DND-41 (cell line): Measurements from ENCODE around the gene CSNK2B.

Experiments used
- ATAC-seq: fragments of 200-7000 bp; cut with Tn5 transposase; 3 replicates; pipeline ENCODE4 v1.9.1; 2021; ENCODE audit warnings: low read depth; ENCODE audit not compliant: insufficient read depth
- DNase-seq: peaks from one replicate; pipeline ENCODE4 v3.0.0-alpha.2; 2020
- H2AFZ ChIP-seq: 2 replicates; pipeline ENCODE4 v1.6.0; 2012; ENCODE audit warnings: low read depth, low read length
- H3K27ac ChIP-seq: 2 replicates; pipeline ENCODE4 v1.5.1; 2012; ENCODE audit warnings: low read length, inconsistent platforms
- H3K27me3 ChIP-seq: fragments of 200-600 bp; sonication (generic); 2 replicates; pipeline ENCODE4 v1.6.0; 2012; ENCODE audit warnings: low read length, mild to moderate bottlenecking, inconsistent platforms; ENCODE audit not compliant: insufficient read depth, poor library complexity
- H3K36me3 ChIP-seq: 2 replicates; pipeline ENCODE4 v1.5.1; 2012; ENCODE audit warnings: low read length, inconsistent platforms; ENCODE audit not compliant: insufficient read depth
- H3K4me1 ChIP-seq: 2 replicates; pipeline ENCODE4 v1.5.1; 2012; ENCODE audit warnings: mild to moderate bottlenecking, low read length; ENCODE audit not compliant: insufficient read depth
- H3K4me2 ChIP-seq: 2 replicates; pipeline ENCODE4 v1.6.0; 2012; ENCODE audit warnings: mild to moderate bottlenecking, moderate library complexity, low read length, inconsistent platforms; ENCODE audit not compliant: insufficient read depth
- H3K4me3 ChIP-seq, 2 experiments: fragments of 200-600 bp in 1 of 2; shearing (Covaris generic) in 1 of 2; 2 replicates each; pipeline ENCODE4 v1.5.1; 2012 to 2016; ENCODE audit warnings: inconsistent platforms in 2 of 2, low read length in 2 of 2, mild to moderate bottlenecking in 2 of 2, low read depth in 1 of 2, moderate library complexity in 1 of 2
- H3K79me2 ChIP-seq: 2 replicates; pipeline ENCODE4 v1.6.0; 2012; ENCODE audit warnings: low read length, inconsistent platforms; ENCODE audit not compliant: insufficient read depth
- H3K9ac ChIP-seq: 2 replicates; pipeline ENCODE4 v1.6.0; 2012; ENCODE audit warnings: low read depth, mild to moderate bottlenecking, inconsistent platforms, low read length, moderate library complexity
- H3K9me3 ChIP-seq: 2 replicates; pipeline ENCODE4 v1.5.1; 2012; ENCODE audit warnings: low read length, moderate library complexity, mild to moderate bottlenecking, inconsistent platforms; ENCODE audit not compliant: insufficient read depth, severe bottlenecking
- H4K20me1 ChIP-seq: 2 replicates; pipeline ENCODE4 v1.6.0; 2012; ENCODE audit warnings: low read length; ENCODE audit not compliant: insufficient read depth
- EZH2 ChIP-seq: IDR thresholded peaks from 3 replicates; pipeline ENCODE4 v1.6.1; 2012; ENCODE audit warnings: borderline replicate concordance, low read depth, mild to moderate bottlenecking, moderate library complexity, low read length, inconsistent platforms; ENCODE audit not compliant: severe bottlenecking
- TF ChIP-seq, protein P1 (sequence below): IDR thresholded peaks from 2 replicates; pipeline ENCODE4 v1.5.1; 2012; ENCODE audit warnings: borderline replicate concordance, low read length, moderate library complexity, mild to moderate bottlenecking; ENCODE audit not compliant: poor library complexity, severe bottlenecking; ENCODE audit errors: extremely low read depth

The CSNK2B gene

DNA sequence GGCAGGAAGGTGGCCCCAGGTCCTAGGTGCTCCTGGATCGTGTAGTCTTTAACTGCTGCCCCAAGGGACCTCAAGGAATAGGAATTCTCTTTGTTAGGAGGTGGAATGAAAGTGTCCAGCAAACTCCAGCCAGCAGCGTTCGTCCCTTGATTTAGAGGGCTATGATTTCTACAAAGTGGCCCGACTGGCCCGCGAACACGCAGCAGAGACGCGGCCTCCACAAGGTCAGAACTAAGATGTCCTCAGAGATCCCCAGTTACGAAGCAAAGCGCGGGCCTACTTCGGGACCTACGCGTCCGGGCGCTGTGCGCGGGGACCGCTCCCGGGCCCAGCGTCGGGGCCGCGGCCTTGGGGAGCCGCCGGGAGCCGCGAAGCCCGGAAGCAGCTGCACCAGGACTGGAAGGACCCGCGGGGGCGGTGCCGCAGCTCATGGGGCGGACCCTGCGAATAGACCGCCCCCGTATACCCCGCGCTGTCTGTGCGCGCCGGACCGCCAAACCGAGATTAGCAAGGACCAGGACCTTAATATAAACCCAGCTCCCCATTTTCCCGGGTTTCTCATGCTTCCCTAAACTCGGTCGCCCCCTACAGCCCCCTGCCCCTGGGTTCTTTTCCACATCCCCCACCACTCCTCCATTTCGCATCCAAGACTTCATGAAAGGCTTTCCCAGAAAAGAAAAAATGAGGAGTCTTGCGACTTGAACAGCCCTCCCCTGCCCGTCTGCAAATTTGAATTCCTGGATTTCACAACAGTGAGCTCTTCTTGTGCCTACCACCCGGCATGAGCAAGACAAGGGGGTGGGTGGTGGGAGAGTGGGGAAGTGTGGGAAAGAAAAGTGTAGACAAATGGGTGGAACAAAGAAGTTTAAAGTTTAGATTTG lies 5.3 kb upstream of the CSNK2B start, which contains the start of gene C6orf47:
TSS of gene C6orf47 (minus strand) at position 398 of the 881 bp plus-strand sequence. CDS start 831 bp downstream, outside the sequence.
- H3K4me2 ChIP-seq: peak within 1 kb of the TSS; percentile 96
- DNase-seq (peak; percentile 88), ATAC-seq (peak; percentile 80)
- H2AFZ ChIP-seq: peak within 1 kb of the TSS; percentile 76
- peaks cover 13% of the 10 kb centered on the region for H4K20me1 ChIP-seq
- peak within 1 kb of the TSS; percentile 72 to 96 for H3K4me3 ChIP-seq
- TF ChIP-seq EZH2: no peak
- TF ChIP-seq, protein P1, sequence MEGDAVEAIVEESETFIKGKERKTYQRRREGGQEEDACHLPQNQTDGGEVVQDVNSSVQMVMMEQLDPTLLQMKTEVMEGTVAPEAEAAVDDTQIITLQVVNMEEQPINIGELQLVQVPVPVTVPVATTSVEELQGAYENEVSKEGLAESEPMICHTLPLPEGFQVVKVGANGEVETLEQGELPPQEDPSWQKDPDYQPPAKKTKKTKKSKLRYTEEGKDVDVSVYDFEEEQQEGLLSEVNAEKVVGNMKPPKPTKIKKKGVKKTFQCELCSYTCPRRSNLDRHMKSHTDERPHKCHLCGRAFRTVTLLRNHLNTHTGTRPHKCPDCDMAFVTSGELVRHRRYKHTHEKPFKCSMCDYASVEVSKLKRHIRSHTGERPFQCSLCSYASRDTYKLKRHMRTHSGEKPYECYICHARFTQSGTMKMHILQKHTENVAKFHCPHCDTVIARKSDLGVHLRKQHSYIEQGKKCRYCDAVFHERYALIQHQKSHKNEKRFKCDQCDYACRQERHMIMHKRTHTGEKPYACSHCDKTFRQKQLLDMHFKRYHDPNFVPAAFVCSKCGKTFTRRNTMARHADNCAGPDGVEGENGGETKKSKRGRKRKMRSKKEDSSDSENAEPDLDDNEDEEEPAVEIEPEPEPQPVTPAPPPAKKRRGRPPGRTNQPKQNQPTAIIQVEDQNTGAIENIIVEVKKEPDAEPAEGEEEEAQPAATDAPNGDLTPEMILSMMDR: no peak
- H3K27ac ChIP-seq: peak within 1 kb of the TSS; percentile 87
- H3K9me3 ChIP-seq: no peaks in the 10 kb centered on the region
- peaks cover 72% of the 10 kb centered on the region for H3K36me3 ChIP-seq
- H3K9ac ChIP-seq: peak within 1 kb of the TSS; percentile 91
- H3K4me1 ChIP-seq: peaks cover 70% of the 10 kb centered on the region
- H3K79me2 ChIP-seq: peaks cover 85% of the 10 kb centered on the region
- no peaks in the 10 kb centered on the region for H3K27me3 ChIP-seq

DNA sequence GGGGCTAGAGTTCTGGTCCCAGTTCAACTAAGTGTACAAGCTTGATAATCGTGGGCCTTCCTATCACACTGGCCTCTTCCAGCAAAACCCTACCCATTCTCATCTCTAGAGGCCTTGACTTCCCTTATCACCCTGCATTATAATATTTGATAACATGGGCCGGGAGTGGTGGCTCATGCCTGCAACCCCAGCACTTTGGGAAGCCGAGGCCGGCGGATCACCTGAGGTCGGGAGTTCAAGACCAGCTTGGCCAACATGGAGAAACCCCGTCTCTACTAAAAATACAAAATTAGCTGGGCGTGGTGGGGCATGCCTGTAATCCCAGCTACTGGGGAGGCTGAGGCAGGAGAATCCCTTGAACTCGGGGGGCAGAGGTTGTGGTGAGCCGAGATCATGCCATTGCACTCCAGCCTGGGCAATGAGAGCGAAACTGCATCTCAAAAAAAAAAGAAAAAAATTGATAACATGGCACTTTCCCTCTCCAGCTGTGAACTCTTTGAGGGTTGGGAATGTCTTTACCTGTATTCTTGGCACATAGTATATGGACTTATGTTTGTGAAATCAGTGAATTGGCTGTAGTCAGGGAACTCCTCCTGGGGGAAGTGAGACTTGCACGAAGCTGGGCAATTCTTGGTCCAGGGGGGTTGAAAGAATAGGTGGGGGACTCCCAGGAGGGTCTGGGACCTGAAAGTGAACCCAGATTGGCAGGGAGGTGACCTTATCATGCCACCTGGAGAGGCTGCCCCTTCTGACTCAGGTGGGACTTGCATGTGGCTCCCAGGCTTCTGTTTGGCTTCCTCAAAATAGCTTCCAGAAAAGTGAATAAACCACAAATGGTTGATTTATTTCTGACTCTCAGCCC lies 4.4 kb upstream of the CSNK2B start:
- Histone ChIP-seq H3K4me2 (peak overlapping the region; percentile 96), H4K20me1 (peaks cover 13% of the 10 kb centered on the region), H3K36me3 (peaks cover 65% of the 10 kb centered on the region), H3K4me3 (peak overlapping the region; percentile 72 to 96), H3K79me2 (peaks cover 89% of the 10 kb centered on the region), H3K27me3 (no peaks in the 10 kb centered on the region), H3K9me3 (no peaks in the 10 kb centered on the region), H3K9ac (peak overlapping the region; percentile 91), H3K27ac (peak overlapping the region; percentile 87), H3K4me1 (peaks cover 71% of the 10 kb centered on the region), H2AFZ (peak overlapping the region; percentile 68; the same call in 1 of the 2 replicates)
- TF ChIP-seq EZH2: no peak
- TF ChIP-seq, protein P1: no peak
- no peak for DNase-seq
- ATAC-seq: no peak

DNA sequence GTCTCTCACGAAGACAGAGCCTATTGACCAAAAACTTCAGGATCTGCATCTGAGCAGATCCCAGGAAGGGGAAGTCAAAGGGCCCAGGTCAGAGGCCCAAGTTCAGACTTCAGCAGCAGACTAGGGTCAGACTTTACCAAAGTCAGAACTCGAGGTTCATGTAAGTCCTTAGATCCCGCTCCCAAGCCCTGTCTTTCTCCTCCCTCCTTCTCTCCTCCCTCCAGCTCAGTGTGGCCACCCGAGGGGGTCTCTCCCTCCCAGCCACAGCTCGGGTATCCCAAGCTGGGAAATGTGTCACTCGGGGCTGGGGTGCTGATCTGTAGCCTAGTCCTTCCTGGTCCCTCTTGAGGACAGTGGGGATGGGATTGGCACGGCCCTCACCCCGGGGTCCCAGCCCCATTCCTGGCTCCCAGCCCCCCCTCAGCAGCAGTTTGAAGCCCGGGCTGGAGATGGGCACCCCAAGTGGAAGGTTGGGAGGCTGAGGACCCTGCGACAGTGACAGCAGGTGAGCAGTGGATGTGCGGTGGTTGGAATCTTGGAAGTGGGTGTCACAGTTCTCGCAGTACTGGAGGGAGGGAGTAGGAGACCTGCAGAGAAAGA lies 3.7 kb upstream of the CSNK2B start:
- DNase-seq (no peak), ATAC-seq (no peak)
- peaks cover 66% of the 10 kb centered on the region for H3K36me3 ChIP-seq
- H3K9me3 ChIP-seq: no peaks in the 10 kb centered on the region
- H3K27ac ChIP-seq: 0 out of 2 replicates have a peak overlapping the region, but pooled peaks have one; percentile 9
- H4K20me1 ChIP-seq: peaks cover 13% of the 10 kb centered on the region
- H3K9ac ChIP-seq: peak overlapping the region; percentile 29
- TF ChIP-seq, protein P1: no peak
- no peak for TF ChIP-seq EZH2
- peaks cover 77% of the 10 kb centered on the region for H3K4me1 ChIP-seq
- peak overlapping the region in 1 of 2 experiments; percentile 7; a peak in 1 of 4 replicates for H3K4me3 ChIP-seq
- no peaks in the 10 kb centered on the region for H3K27me3 ChIP-seq
- peaks cover 93% of the 10 kb centered on the region for H3K79me2 ChIP-seq
- H3K4me2 ChIP-seq: peak overlapping the region; percentile 96
- H2AFZ ChIP-seq: no peak overlapping the region
